HepG2 (cell line): ENCODE results near the gene ASCC2. TPM values are rescaled to one million over a fixed set of nuclear protein-coding genes. Genes with fewer than 3 reads are reported as not detected.
A peak's percentile ranks its signal among the peaks of the same experiment; 100 is the strongest.
"Not testable (repeated sequence)": the region's sequence is repeated elsewhere in the genome, so short reads cannot be mapped to it uniquely, and the experiment has no call there.

ENCODE experiments used
- ATAC-seq: fragments of 200-7000 bp; cut with Tn5 transposase; 3 replicates; pipeline ENCODE4 v1.9.1; 2020; ENCODE audit warnings: mild to moderate bottlenecking, moderate library complexity
- BruUV-seq: library from RNA; stranded (reverse); fragments of 400-500 nt; replicated peaks from 2 replicates; lab custom pipeline; 2021; lab: Mats Ljungman, UMichigan
- CTCF ChIA-PET: fragments of 300-600 bp; formaldehyde crosslinking; extraction: SDS; loops from one replicate; lab custom pipeline; 2021; ENCODE audit warnings: low total read pairs, inconsistent platforms, low intra/inter-chr PET ratio; lab: Yijun Ruan, JAX
- POLR2A ChIA-PET: fragments of 350-600 bp; sonication (Branson Sonifier 250); formaldehyde crosslinking; loops from one replicate; lab custom pipeline; 2020; ENCODE audit warnings: antibody characterized with exemption, inconsistent platforms; lab: Yijun Ruan, JAX
- DNase-seq: peaks from one replicate; pipeline ENCODE4 v3.0.0-alpha.2; 2015; ENCODE audit warnings: low spot score
- FAIRE-seq: peaks from 3 replicates; lab custom pipeline; 2011; peaks lifted over from hg19 to GRCh38; lab: Jason Lieb, UNC
- H2AFZ ChIP-seq: one replicate; pipeline ENCODE4 v1.6.1; 2011; ENCODE audit warnings: low read length, inconsistent platforms
- H3K27ac ChIP-seq: fragments of 300-600 bp; 3 replicates; pipeline ENCODE4 v1.8.0; 2011; ENCODE audit warnings: mixed run types, mild to moderate bottlenecking, mixed read lengths, low read length, inconsistent platforms; ENCODE audit not compliant: insufficient read depth; ENCODE audit errors: extremely low read length
- H3K27me3 ChIP-seq, 2 experiments: fragments of 200-600 bp in 1 of 2; 2 replicates in 1 of 2; 3 replicates in 1 of 2; pipeline versions ENCODE4 v1.6.0 to v1.8.0; 2011; ENCODE audit warnings: low read length in 2 of 2, mild to moderate bottlenecking in 2 of 2, moderate library complexity in 2 of 2, inconsistent platforms in 1 of 2; ENCODE audit not compliant: insufficient read depth in 2 of 2, control insufficient read depth in 1 of 2
- H3K36me3 ChIP-seq, 2 experiments: fragments of 200-600 bp in 1 of 2; replicated peaks in 1 of 2; 2 replicates in 1 of 2; 3 replicates in 1 of 2; pipeline versions ENCODE4 v1.5.1 to v1.8.0; 2011; ENCODE audit warnings: low read length in 2 of 2, inconsistent platforms in 1 of 2; ENCODE audit not compliant: insufficient read depth in 2 of 2, control insufficient read depth in 1 of 2
- H3K4me1 ChIP-seq: 2 replicates; pipeline ENCODE4 v1.5.1; 2012; ENCODE audit warnings: low read length, inconsistent platforms; ENCODE audit not compliant: insufficient read depth
- H3K4me2 ChIP-seq: 2 replicates; pipeline ENCODE4 v1.6.0; 2011; ENCODE audit warnings: low read depth, low read length, inconsistent platforms
- H3K4me3 ChIP-seq, 3 experiments: fragments of 200-600 bp in 1 of 3; sonication (generic), shearing (Covaris generic) in 1 of 3; replicated peaks in 1 of 3; 2 replicates each; pipeline ENCODE4 v1.5.1; 2011 to 2016; ENCODE audit warnings: low read length in 3 of 3, inconsistent platforms in 2 of 3, low read depth in 2 of 3, mild to moderate bottlenecking in 2 of 3, control low read depth in 1 of 3, mixed read lengths in 1 of 3; ENCODE audit not compliant: insufficient read depth in 1 of 3
- H3K79me2 ChIP-seq: one replicate; pipeline ENCODE4 v1.6.1; 2011; ENCODE audit warnings: low read length, inconsistent platforms; ENCODE audit not compliant: insufficient read depth
- H3K9ac ChIP-seq: 2 replicates; pipeline ENCODE4 v1.6.0; 2011; ENCODE audit warnings: mild to moderate bottlenecking, low read depth, low read length, inconsistent platforms; ENCODE audit not compliant: insufficient read depth
- H3K9me3 ChIP-seq: 2 replicates; pipeline ENCODE4 v1.5.1; 2012; ENCODE audit warnings: mild to moderate bottlenecking, low read length
- H4K20me1 ChIP-seq: 2 replicates; pipeline ENCODE4 v1.6.0; 2011; ENCODE audit warnings: inconsistent platforms, mild to moderate bottlenecking, low read length, moderate library complexity; ENCODE audit not compliant: insufficient read depth
- ZNF205 ChIP-seq: IDR thresholded peaks from 2 replicates; pipeline ENCODE4 v1.6.1; 2018; ENCODE audit warnings: missing biosample characterization, missing genetic modification reagents
- ZNF770 ChIP-seq: sonication (generic); formaldehyde crosslinking; IDR thresholded peaks from 2 replicates; pipeline ENCODE4 v1.5.0; 2020; ENCODE audit warnings: mild to moderate bottlenecking, missing genetic modification reagents
- WGBS: methylation state at CpG from one replicate; pipeline ENCODE4 v1.1.6; 2017; ENCODE audit warnings: low lambda C conversion rate; 5-methylcytosine and 5-hydroxymethylcytosine counted together
- in situ Hi-C: cut with HindIII; loops from 2 replicates; pipeline ENCODE4 v1.10.0; 2017; ENCODE audit warnings: low pct_unique_long_range_greater_than_20kb; ENCODE audit not compliant: extremely low pct_ligation_motif_present
- intact Hi-C: fragments of 100-400 bp; cut with micrococcal nuclease; formaldehyde crosslinking; loops from one replicate; pipeline ENCODE4 v1.10.0; 2022; ENCODE audit not compliant: unreplicated experiment
- polyA plus RNA-seq, 8 experiments: library from polyadenylated mRNA; depleted of rRNA in 3 of 8; stranded (reverse) in 7 of 8; unstranded in 1 of 8; fragments of >200 nt; fragmentation: Illumina TruSeq in 4 of 8; extraction: Trizol in 4 of 8; gene quantifications; 2 replicates each; pipeline versions ENCODE4 v1.2.1 to v1.2.3, GENCODE V29; 2011 to 2016; ENCODE audit warnings: low read depth in 4 of 8, missing spikeins in 1 of 8, mixed read lengths in 1 of 8; ENCODE audit not compliant: insufficient read depth in 1 of 8
- total RNA-seq, 5 experiments: library from RNA; depleted of rRNA; stranded (reverse); fragments of >200 nt; fragmentation: Illumina TruSeq; extraction: Trizol; gene quantifications; 2 replicates each; pipeline ENCODE4 v1.2.3, GENCODE V29; 2016; ENCODE audit warnings: low read depth in 1 of 5

Gene ASCC2
- total and polyA plus RNA-seq, 2 of the 13 experiments (the other 11 are each of a cell fraction or from before 2014, with no cell fraction given) = 26.2 to 26.3 TPM

GRCh38 chr22:29754658-29755395 is 83.2 kb downstream of the ASCC2 start:
- POLR2A ChIA-PET = interaction anchor here (1.2 kb wide), 1 partner anchor 12 kb away, joined by 3 read pairs; the partner anchor contains the start of genes UQCR10 and ZMAT5
- not testable (repeated sequence) for H3K79me2 ChIP-seq, ATAC-seq

More at GRCh38 chr22:29754658-29755395, 83.2 kb downstream of the ASCC2 start:
- peak; percentile 92 for TF ChIP-seq ZNF770 (CRISPR knock-in tag)
- TF ChIP-seq ZNF205 (CRISPR knock-in tag) = peak; percentile 84; the same call in 1 of the 2 replicates
- TF ChIP-seq, all 625 proteins: peak for 2; not testable (repeated sequence) for 623
- H3K4me2 ChIP-seq, in situ Hi-C loops, H3K36me3 ChIP-seq, H3K9me3 ChIP-seq, CTCF ChIA-PET, H4K20me1 ChIP-seq, BruUV-seq, H3K9ac ChIP-seq, H3K27me3 ChIP-seq, H2AFZ ChIP-seq, FAIRE-seq, H3K4me1 ChIP-seq, DNase-seq, H3K27ac ChIP-seq, H3K4me3 ChIP-seq: not testable (repeated sequence)
- intact Hi-C loops = loop anchor here (5.0 kb wide), 1 partner anchor 248 kb away; no protein-coding TSS in a partner anchor
- WGBS = 91% methylated on average over 11 of the region's 11 CpGs
